Activated B cell treated with CpG ODN at 0.5 μM for 24 hours (primary cell): Measurements from ENCODE around the gene CENPP. TPM values are rescaled to one million over a fixed set of nuclear protein-coding genes. Genes with fewer than 3 reads are reported as not detected.

Experiments
- ATAC-seq: fragments of 200-7000 bp; cut with Tn5 transposase; one replicate; pipeline ENCODE4 v1.10.0; 2021; ENCODE audit warnings: low read depth, mild to moderate bottlenecking, moderate library complexity
- CTCF ChIA-PET: fragments of 350-600 bp; sonication (Branson Sonifier 250); formaldehyde crosslinking; loops from one replicate; lab custom pipeline; 2021; ENCODE audit warnings: antibody characterized with exemption; lab: Charles Lee
- POLR2A ChIA-PET: fragments of 350-600 bp; sonication (Branson Sonifier 250); formaldehyde crosslinking; loops from one replicate; lab custom pipeline; 2021; ENCODE audit warnings: antibody characterized with exemption; lab: Charles Lee
- DNase-seq: peaks from one replicate; pipeline ENCODE4 v3.0.0; 2022
- H3K27ac Mint-ChIP-seq: one replicate; pipeline ENCODE4 v1.8.0; 2020; ENCODE audit warnings: mixed read lengths
- H3K27me3 Mint-ChIP-seq: one replicate; pipeline ENCODE4 v1.8.0; 2021; ENCODE audit warnings: mixed read lengths
- H3K36me3 Mint-ChIP-seq: one replicate; pipeline ENCODE4 v1.8.0; 2021; ENCODE audit warnings: low read depth, mixed read lengths
- H3K4me1 Mint-ChIP-seq: one replicate; pipeline ENCODE4 v1.8.0; 2021; ENCODE audit warnings: mixed read lengths
- H3K4me3 Mint-ChIP-seq: one replicate; pipeline ENCODE4 v1.8.0; 2020; ENCODE audit warnings: mild to moderate bottlenecking, mixed read lengths
- H3K9me3 Mint-ChIP-seq: one replicate; pipeline ENCODE4 v1.8.0; 2020; ENCODE audit warnings: mixed read lengths
- intact Hi-C: fragments of 100-400 bp; cut with micrococcal nuclease; formaldehyde crosslinking; loops from one replicate; pipeline ENCODE4 v1.15.1; 2024
- total RNA-seq: library from RNA; stranded (reverse); gene quantifications from 2 replicates; pipeline ENCODE4 v1.2.3, GENCODE V29; 2022
- TF ChIP-seq, protein P1 (sequence below): fragments of 200-600 bp; IDR thresholded peaks from one replicate; pipeline ENCODE4 v1.8.0; 2022; ENCODE audit warnings: antibody characterized with exemption, mild to moderate bottlenecking

Gene CENPP
- total RNA-seq, 1 donor from 2014 or later: 5.7 TPM

DNA sequence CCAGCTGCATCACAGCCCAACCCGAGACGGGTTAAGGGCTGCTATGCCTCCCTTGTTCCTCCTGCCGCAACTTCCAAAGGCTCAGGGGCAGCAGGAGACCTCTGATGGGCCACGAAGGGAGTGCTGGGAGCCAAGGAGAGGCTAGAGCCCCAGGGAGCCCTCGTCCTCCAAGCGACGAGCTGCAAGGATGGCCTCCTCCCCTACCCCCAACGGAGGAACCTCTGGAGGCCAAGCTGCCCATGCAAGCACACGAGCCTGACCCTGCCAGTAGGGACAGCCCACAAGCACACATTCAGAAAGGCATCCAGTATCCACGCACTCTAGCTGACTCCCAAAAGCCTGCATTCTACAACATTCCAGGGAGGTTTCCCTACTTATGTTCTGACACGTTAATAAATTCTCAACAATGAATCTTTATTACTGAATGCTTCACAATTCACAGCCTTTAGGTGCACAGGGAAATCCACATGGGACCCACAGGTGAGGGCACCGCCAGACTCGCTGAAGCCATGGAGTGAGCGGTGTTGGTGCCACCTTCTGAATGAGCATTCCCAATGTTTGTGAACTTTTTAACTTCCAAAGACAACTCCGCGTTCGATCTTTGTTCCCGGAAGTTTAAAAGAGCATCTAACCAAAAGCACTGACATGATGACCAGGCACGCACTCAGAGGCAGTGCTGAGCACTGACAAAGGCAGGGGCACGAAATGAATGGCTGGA lies 315.5 kb downstream of the CENPP start:
- no peaks in the 10 kb centered on the region for H3K4me1 Mint-ChIP-seq
- H3K27me3 Mint-ChIP-seq: no peaks in the 10 kb centered on the region
- DNase-seq (no peak), ATAC-seq (no peak)
- H3K27ac Mint-ChIP-seq: no peak overlapping the region
- ChIA-PET CTCF (no interaction called here), POLR2A (no interaction called here)
- H3K9me3 Mint-ChIP-seq: peaks cover 14% of the 10 kb centered on the region
- intact Hi-C loops: no loop called here
- TF ChIP-seq, protein P1, sequence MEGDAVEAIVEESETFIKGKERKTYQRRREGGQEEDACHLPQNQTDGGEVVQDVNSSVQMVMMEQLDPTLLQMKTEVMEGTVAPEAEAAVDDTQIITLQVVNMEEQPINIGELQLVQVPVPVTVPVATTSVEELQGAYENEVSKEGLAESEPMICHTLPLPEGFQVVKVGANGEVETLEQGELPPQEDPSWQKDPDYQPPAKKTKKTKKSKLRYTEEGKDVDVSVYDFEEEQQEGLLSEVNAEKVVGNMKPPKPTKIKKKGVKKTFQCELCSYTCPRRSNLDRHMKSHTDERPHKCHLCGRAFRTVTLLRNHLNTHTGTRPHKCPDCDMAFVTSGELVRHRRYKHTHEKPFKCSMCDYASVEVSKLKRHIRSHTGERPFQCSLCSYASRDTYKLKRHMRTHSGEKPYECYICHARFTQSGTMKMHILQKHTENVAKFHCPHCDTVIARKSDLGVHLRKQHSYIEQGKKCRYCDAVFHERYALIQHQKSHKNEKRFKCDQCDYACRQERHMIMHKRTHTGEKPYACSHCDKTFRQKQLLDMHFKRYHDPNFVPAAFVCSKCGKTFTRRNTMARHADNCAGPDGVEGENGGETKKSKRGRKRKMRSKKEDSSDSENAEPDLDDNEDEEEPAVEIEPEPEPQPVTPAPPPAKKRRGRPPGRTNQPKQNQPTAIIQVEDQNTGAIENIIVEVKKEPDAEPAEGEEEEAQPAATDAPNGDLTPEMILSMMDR: no peak
- H3K4me3 Mint-ChIP-seq: no peak overlapping the region
- peaks cover 89% of the 10 kb centered on the region for H3K36me3 Mint-ChIP-seq

DNA sequence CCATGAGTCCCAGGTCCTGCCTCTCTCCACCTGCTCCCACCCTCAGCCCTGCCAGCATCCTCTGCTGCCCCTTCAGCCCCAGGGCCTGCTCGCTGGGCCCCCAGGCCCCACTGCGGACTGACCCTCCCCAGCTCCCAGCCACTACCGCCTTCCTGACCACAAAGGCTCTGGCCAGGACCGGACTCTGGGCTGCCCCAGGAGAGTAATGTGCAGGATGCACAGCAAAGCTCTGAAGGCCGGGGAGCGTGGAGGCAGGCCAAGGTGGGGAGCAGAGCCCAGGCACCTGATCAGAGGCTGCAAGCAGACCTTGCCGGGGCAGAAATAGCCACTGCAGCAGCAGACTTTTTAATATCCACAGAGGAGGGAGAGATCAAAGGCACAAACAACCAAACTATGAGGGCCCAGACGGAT lies 316.3 kb downstream of the CENPP start:
- intact Hi-C loops: no loop called here
- CTCF ChIA-PET: no interaction called here
- DNase-seq (no peak), ATAC-seq (no peak)
- Mint-ChIP-seq H3K36me3 (peaks cover 91% of the 10 kb centered on the region), H3K4me3 (no peak overlapping the region), H3K9me3 (peaks cover 16% of the 10 kb centered on the region), H3K27me3 (no peaks in the 10 kb centered on the region), H3K4me1 (no peaks in the 10 kb centered on the region), H3K27ac (no peak overlapping the region)
- POLR2A ChIA-PET: no interaction called here
- TF ChIP-seq, protein P1: no peak

DNA sequence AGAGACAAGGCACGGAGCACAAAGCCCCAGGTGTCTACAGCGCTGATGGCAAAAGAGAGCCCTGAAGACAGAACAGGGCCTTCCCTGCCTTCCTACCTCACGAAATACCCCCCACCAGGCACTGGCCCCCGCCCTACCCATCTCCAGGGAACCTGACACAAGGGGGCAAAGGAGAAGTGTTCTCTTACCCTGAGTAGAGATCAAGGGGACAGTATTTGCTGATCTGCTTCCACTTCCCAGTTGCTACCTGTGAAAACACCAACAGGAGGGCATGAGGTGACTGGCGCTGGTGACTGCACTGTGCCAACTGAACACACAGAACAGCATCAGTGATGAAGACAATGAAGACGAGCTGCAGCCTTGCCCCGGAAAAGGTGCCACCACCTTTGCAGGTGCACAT lies 316.8 kb downstream of the CENPP start:
- intact Hi-C loops: no loop called here
- Mint-ChIP-seq H3K27me3 (no peaks in the 10 kb centered on the region), H3K4me3 (no peak overlapping the region), H3K27ac (no peak overlapping the region), H3K4me1 (no peaks in the 10 kb centered on the region), H3K9me3 (peaks cover 16% of the 10 kb centered on the region), H3K36me3 (peaks cover 91% of the 10 kb centered on the region)
- TF ChIP-seq, protein P1: no peak
- DNase-seq (no peak), ATAC-seq (no peak)
- POLR2A ChIA-PET: no interaction called here
- CTCF ChIA-PET: no interaction called here

DNA sequence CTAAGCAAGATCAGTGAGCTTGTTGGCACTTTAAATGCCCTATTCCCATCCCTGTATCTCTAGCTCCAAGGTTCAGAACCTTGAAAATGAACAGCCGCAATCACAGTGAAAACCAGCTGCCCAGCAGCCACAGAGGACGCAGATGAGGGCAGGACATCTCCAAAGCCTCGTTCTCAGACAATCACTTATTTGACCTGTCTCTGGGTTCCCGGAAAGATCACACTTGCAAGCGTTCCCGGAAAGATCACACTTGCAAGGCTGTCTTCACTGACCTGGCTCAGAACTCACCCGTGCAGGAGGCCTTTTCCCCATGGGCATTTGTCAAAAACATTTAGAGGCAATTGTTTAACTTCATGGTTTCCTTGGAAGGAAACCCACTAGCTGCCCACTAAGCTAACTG lies 318.5 kb downstream of the CENPP start:
- ChIA-PET CTCF (interaction anchor here (1.6 kb wide), 1 partner anchor 8 kb away, joined by 3 read pairs; no protein-coding TSS in a partner anchor), POLR2A (no interaction called here)
- H3K27ac Mint-ChIP-seq: no peak overlapping the region
- H3K36me3 Mint-ChIP-seq: peaks cover 94% of the 10 kb centered on the region
- TF ChIP-seq, protein P1: no peak
- H3K9me3 Mint-ChIP-seq: peaks cover 16% of the 10 kb centered on the region
- H3K4me3 Mint-ChIP-seq: no peak overlapping the region
- no peaks in the 10 kb centered on the region for H3K27me3 Mint-ChIP-seq
- DNase-seq (no peak), ATAC-seq (no peak)
- no peaks in the 10 kb centered on the region for H3K4me1 Mint-ChIP-seq
- intact Hi-C loops: no loop called here

DNA sequence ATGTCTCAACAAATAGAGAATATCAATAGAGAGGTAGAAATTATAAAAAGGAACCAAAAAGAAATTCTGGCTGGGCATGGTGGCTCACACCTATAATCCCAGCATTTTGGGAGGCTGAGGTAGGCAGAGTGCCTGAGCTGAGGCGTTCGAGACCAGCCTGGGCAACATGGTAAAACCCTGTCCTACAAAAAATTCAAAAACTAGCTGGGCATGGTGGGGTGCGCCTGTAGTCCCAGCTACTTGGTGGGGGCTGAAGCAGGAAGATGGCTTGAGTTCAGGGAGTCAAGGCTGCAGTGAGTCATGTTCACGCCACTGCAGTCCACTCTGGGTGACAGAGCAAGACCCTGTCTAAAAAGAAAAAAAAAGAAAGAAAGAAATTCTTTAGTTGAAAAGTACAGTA lies 319.3 kb downstream of the CENPP start:
- Mint-ChIP-seq H3K27me3 (no peaks in the 10 kb centered on the region), H3K27ac (no peak overlapping the region), H3K4me3 (no peak overlapping the region), H3K9me3 (peaks cover 16% of the 10 kb centered on the region), H3K36me3 (peaks cover 92% of the 10 kb centered on the region), H3K4me1 (no peaks in the 10 kb centered on the region)
- intact Hi-C loops: no loop called here
- CTCF ChIA-PET: interaction anchor here (1.6 kb wide), 1 partner anchor 9 kb away, joined by 3 read pairs; no protein-coding TSS in a partner anchor
- TF ChIP-seq, protein P1: no peak
- ATAC-seq (no peak), DNase-seq (no peak)
- POLR2A ChIA-PET: no interaction called here
